Uterus (tissue), 2 donors: ENCODE measurements around the gene PDK2.

Source experiments
- CTCF ChIP-seq, 4 experiments: fragments of 200-600 bp in 2 of 4; fragments of 450-650 bp in 2 of 4; sonication (generic) in 2 of 4; IDR thresholded peaks; one replicate each; pipeline ENCODE4 v1.5.1; 2016 to 2019; ENCODE audit warnings: antibody characterized with exemption in 4 of 4, mild to moderate bottlenecking in 2 of 4, moderate library complexity in 1 of 4
- POLR2A ChIP-seq, 2 donors: fragments of 450-650 bp; IDR thresholded peaks; one replicate each; pipeline ENCODE4 v1.6.1; 2016; ENCODE audit warnings: antibody characterized with exemption in 2 of 2, mild to moderate bottlenecking in 1 of 2, moderate library complexity in 1 of 2

GRCh38 chr17:50093246-50093645 lies 1.9 kb upstream of the PDK2 start:
- TF ChIP-seq CTCF (IDR thresholded peaks at IDR 0.05) = no peak
- TF ChIP-seq POLR2A (IDR thresholded peaks at IDR 0.05) = no peak
